ENCODE measurements around the gene SDK1. TPM values are rescaled to one million over a fixed set of nuclear protein-coding genes. Genes with fewer than 3 reads are reported as not detected.

SDK1 gene
- total RNA-seq, 1 experiment from 2014 or later: 6.0 TPM

GRCh38 chr7:3880228-3880987 lies 579.4 kb downstream of the SDK1 start:
- no peak overlapping the region for H3K4me3 ChIP-seq
- no peak overlapping the region for H3K27ac ChIP-seq
- no peaks in the 10 kb centered on the region for H3K4me1 ChIP-seq
- no peaks in the 10 kb centered on the region for H3K36me3 ChIP-seq
- no peak for DNase-seq
- H3K27me3 ChIP-seq: no peaks in the 10 kb centered on the region
- no peaks in the 10 kb centered on the region for H3K9me3 ChIP-seq (replicated peaks)

GRCh38 chr7:3882782-3883181 lies 581.7 kb downstream of the SDK1 start:
- no peaks in the 10 kb centered on the region for H3K9me3 ChIP-seq (replicated peaks)
- H3K4me3 ChIP-seq: no peak overlapping the region
- no peak for DNase-seq
- H3K27me3 ChIP-seq: no peaks in the 10 kb centered on the region
- no peaks in the 10 kb centered on the region for H3K4me1 ChIP-seq
- no peaks in the 10 kb centered on the region for H3K36me3 ChIP-seq
- no peak overlapping the region for H3K27ac ChIP-seq

DNA sequence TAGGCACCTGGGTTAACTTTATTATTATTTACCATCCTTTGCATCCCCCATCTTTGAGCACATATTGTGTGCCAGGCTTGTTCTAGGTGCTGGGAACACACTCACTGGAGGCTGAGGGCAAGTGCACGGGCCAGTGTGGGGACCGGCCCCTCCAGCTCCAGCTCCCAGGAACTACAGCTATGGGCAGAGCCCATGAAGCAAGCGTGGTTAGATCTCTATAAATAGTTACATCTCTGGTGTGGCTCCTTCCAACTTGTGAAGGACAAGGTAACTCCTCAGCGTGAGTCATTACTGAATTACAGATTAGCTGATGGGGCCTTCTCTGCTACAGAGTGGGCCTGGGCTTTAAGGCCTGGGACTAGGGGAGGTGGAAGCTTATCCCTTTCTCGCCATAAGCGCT lies 583.5 kb downstream of the SDK1 start:
- Histone ChIP-seq H3K9me3 (replicated peaks) (no peaks in the 10 kb centered on the region), H3K27ac (no peak overlapping the region), H3K36me3 (no peaks in the 10 kb centered on the region), H3K4me1 (no peaks in the 10 kb centered on the region), H3K27me3 (no peaks in the 10 kb centered on the region), H3K4me3 (no peak overlapping the region)
- DNase-seq: no peak

DNA sequence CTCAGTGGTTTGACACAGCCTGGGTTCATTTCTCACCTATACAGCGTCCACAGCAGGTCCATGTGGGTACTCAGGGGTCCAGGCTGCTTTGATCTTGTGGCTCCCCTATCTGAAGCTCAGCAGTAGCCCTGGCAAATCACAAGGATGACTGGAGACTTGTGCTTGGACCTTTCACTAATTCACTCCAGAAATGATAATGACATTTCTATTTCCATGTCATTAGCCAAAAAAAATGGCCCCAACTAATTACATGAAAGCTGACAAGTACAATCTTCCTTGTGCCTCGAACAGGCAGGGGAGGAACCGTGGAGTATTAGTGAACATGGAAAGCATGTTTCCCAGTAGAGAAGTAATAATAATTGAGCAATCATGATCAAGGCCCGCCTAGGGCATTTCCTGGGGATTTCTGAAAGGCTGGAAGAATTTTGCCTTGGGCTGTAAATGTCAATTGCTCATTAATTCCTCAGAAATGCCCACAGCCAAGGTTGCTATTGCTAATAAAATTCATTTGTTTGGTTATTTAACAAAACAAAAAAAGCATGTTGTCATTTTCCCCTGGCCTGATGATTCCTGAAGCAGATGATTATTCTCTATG lies 586.1 kb downstream of the SDK1 start:
- H3K27me3 ChIP-seq: no peaks in the 10 kb centered on the region
- DNase-seq: no peak
- H3K36me3 ChIP-seq: no peaks in the 10 kb centered on the region
- H3K4me1 ChIP-seq: no peaks in the 10 kb centered on the region
- H3K27ac ChIP-seq: no peak overlapping the region
- H3K4me3 ChIP-seq: no peak overlapping the region
- H3K9me3 ChIP-seq (replicated peaks): no peaks in the 10 kb centered on the region

- H3K4me3 ChIP-seq: no peak overlapping the region
- no peaks in the 10 kb centered on the region for H3K9me3 ChIP-seq (replicated peaks)
- DNase-seq: no peak
- H3K4me1 ChIP-seq: no peaks in the 10 kb centered on the region
- H3K27me3 ChIP-seq: no peaks in the 10 kb centered on the region
- H3K36me3 ChIP-seq: no peaks in the 10 kb centered on the region
- H3K27ac ChIP-seq: no peak overlapping the region
These were observed 587.0 kb downstream of the SDK1 start for GRCh38 chr7:3888096-3888495.

DNA sequence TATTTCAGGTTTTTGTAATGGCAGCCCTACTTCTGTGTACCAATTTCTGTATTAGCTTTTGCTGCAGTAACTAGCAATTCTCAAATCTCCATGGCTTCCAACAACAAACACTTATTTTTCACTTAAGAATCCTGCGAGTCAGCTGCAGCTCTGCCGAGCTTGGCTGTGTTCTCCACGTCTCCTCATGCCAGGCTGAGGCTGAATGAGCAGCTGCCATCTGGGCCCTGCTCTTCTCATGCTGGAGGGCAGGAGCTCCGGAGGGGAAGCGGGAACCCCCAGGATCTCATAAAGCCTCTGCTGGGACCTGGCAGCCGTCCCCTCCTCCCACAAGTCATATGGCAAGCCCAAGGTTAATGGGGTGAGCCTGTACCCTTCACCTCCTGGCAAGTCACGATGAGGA lies 591.1 kb downstream of the SDK1 start:
- Histone ChIP-seq H3K9me3 (replicated peaks) (no peaks in the 10 kb centered on the region), H3K4me1 (peaks cover under 1% of the 10 kb centered on the region), H3K27me3 (no peaks in the 10 kb centered on the region), H3K4me3 (no peak overlapping the region), H3K27ac (no peak overlapping the region), H3K36me3 (no peaks in the 10 kb centered on the region)
- DNase-seq: no peak

DNA sequence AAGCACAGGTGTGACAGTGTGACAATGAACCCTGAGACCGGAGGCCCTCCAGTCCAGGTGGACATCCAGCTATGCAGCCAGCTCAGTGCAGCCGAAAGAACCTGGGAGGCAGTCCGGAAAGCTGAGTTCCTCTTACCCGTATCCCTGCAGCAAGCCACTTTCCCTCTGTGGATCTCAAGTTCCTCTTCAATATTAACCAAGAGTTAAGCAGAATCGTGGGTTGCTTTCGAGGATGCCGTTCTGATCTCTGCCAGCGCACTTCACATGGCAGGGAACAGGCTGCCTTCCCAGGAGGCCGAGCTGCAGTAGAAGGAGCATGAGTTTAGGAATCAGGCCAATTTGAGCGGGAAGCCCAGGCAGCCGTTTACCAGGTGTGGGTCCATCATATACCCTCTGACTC lies 591.6 kb downstream of the SDK1 start:
- Histone ChIP-seq H3K27ac (no peak overlapping the region), H3K27me3 (no peaks in the 10 kb centered on the region), H3K9me3 (replicated peaks) (no peaks in the 10 kb centered on the region), H3K4me1 (peaks cover 6% of the 10 kb centered on the region), H3K36me3 (no peaks in the 10 kb centered on the region), H3K4me3 (no peak overlapping the region)
- DNase-seq: no peak

DNA sequence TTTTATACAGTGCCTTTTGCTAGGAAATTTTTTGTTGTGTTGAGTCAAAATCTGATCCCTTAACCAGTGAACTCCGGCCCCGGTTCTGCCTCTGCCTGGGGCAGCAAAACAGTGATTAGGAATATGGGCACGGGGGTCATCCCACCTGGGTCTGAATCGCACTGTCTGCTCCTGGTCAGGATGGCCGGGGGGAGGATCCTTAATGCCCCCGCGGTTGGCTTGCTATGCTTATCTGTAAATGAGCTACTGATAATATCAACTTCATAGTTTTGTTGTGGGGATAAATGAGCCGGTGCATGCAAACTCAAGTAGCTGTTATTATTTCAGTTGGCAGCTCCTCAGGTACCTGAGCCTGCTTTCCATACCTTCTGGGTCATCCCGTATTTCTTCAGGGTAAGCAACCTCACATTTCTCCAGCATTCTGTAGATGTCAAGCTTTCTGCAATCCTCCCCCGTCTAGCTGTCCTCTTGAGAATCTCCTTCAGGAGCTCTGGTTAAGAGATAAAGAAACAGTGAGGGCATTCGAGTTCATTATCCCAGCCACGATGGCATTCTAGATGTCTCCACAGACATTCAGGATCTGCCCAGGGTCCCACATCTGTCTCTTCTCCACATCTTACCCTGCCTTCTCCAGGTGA lies 592.2 kb downstream of the SDK1 start:
- Histone ChIP-seq H3K27me3 (no peaks in the 10 kb centered on the region), H3K4me1 (peaks cover 12% of the 10 kb centered on the region), H3K9me3 (replicated peaks) (no peaks in the 10 kb centered on the region), H3K36me3 (no peaks in the 10 kb centered on the region), H3K27ac (no peak overlapping the region), H3K4me3 (no peak overlapping the region)
- no peak for DNase-seq

DNA sequence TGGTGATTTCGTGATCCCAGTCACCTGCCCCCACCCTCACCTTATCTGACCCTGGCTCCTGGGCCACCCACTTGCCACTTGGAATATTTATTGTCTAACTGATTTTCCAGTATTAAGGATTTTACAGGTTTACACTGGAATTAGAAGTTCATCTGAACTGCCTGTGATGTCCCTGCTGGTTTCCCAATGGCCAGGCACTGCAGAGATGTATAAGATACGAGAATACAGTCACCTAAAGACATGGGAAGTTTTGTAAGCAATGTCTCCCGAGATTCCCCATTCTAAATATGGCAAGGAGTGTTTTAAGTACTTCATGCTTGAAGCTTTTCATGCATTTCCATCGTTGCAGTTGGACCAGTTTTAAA lies 592.7 kb downstream of the SDK1 start:
- Histone ChIP-seq H3K4me1 (peaks cover 17% of the 10 kb centered on the region), H3K9me3 (replicated peaks) (no peaks in the 10 kb centered on the region), H3K36me3 (no peaks in the 10 kb centered on the region), H3K27me3 (no peaks in the 10 kb centered on the region), H3K4me3 (no peak overlapping the region), H3K27ac (no peak overlapping the region)
- DNase-seq: no peak

- H3K27me3 ChIP-seq: no peaks in the 10 kb centered on the region
- no peak overlapping the region for H3K4me3 ChIP-seq
- no peak for DNase-seq
- no peak overlapping the region for H3K27ac ChIP-seq
- H3K4me1 ChIP-seq: peaks cover 22% of the 10 kb centered on the region
- no peaks in the 10 kb centered on the region for H3K36me3 ChIP-seq
- H3K9me3 ChIP-seq (replicated peaks): no peaks in the 10 kb centered on the region
These were observed 594.5 kb downstream of the SDK1 start for GRCh38 chr7:3895341-3896116.

GRCh38 chr7:3896169-3896765 lies 595.2 kb downstream of the SDK1 start:
- peaks cover 22% of the 10 kb centered on the region for H3K4me1 ChIP-seq
- no peaks in the 10 kb centered on the region for H3K9me3 ChIP-seq (replicated peaks)
- H3K27ac ChIP-seq: no peak overlapping the region
- no peak for DNase-seq
- no peak overlapping the region for H3K4me3 ChIP-seq
- H3K36me3 ChIP-seq: no peaks in the 10 kb centered on the region
- no peaks in the 10 kb centered on the region for H3K27me3 ChIP-seq

GRCh38 chr7:3897430-3898372 lies 596.6 kb downstream of the SDK1 start:
- Histone ChIP-seq H3K9me3 (replicated peaks) (no peaks in the 10 kb centered on the region), H3K36me3 (no peaks in the 10 kb centered on the region), H3K27me3 (no peaks in the 10 kb centered on the region), H3K27ac (peak overlapping the region; percentile 51), H3K4me1 (peaks cover 22% of the 10 kb centered on the region), H3K4me3 (no peak overlapping the region)
- peak; percentile 74 to 93 for DNase-seq

- Histone ChIP-seq H3K36me3 (no peaks in the 10 kb centered on the region), H3K27me3 (no peaks in the 10 kb centered on the region), H3K4me1 (peaks cover 22% of the 10 kb centered on the region), H3K4me3 (no peak overlapping the region), H3K9me3 (replicated peaks) (no peaks in the 10 kb centered on the region), H3K27ac (no peak overlapping the region)
- no peak for DNase-seq
These were observed 598.5 kb downstream of the SDK1 start for GRCh38 chr7:3899559-3899991.

- no peaks in the 10 kb centered on the region for H3K27me3 ChIP-seq
- no peak for DNase-seq
- no peak overlapping the region for H3K27ac ChIP-seq
- no peaks in the 10 kb centered on the region for H3K4me1 ChIP-seq
- H3K36me3 ChIP-seq: no peaks in the 10 kb centered on the region
- H3K4me3 ChIP-seq: no peak overlapping the region
- H3K9me3 ChIP-seq (replicated peaks): no peaks in the 10 kb centered on the region
These were observed 607.1 kb downstream of the SDK1 start for GRCh38 chr7:3908153-3908552.

Data from SJCRH30 (cell line).